K562 (cell line): ENCODE results near the gene INCA1. TPM values are rescaled to one million over a fixed set of nuclear protein-coding genes. Genes with fewer than 3 reads are reported as not detected.

ENCODE experiments used
- ATF6 ChIP-seq: sonication (generic); formaldehyde crosslinking; IDR thresholded peaks from 2 replicates; pipeline ENCODE4 v1.4.0; 2020; ENCODE audit warnings: mild to moderate bottlenecking, missing genetic modification reagents
- BRF1 ChIP-seq: IDR thresholded peaks from 3 replicates; pipeline ENCODE4 v1.6.1; 2011; ENCODE audit warnings: borderline replicate concordance, mild to moderate bottlenecking; ENCODE audit not compliant: insufficient read length; ENCODE audit errors: extremely low read depth
- CTBP1 ChIP-seq: fragments of 450-650 bp; IDR thresholded peaks from 2 replicates; pipeline ENCODE4 v1.6.1; 2016; ENCODE audit warnings: borderline replicate concordance
- NELFE ChIP-seq: IDR thresholded peaks from 2 replicates; pipeline ENCODE4 v1.6.1; 2011; ENCODE audit warnings: mild to moderate bottlenecking; ENCODE audit not compliant: insufficient read depth, insufficient read length
- PHF21A ChIP-seq: fragments of 450-650 bp; IDR thresholded peaks from 2 replicates; pipeline ENCODE4 v1.6.1; 2017; ENCODE audit warnings: low read depth, borderline replicate concordance
- PHF8 ChIP-seq: fragments of 200-600 bp; sonication (generic); IDR thresholded peaks from 2 replicates; pipeline ENCODE4 v1.6.1; 2012; ENCODE audit warnings: mixed run types, mild to moderate bottlenecking, inconsistent platforms, low read length, moderate library complexity, borderline replicate concordance
- PTBP1 ChIP-seq: fragments of 200-400 bp; formaldehyde crosslinking; IDR thresholded peaks from 2 replicates; pipeline ENCODE4 v1.6.1; 2017; ENCODE audit warnings: low read depth, low read length
- TSHZ1 ChIP-seq: fragments of 250-450 bp; sonication (Bioruptor Pico); IDR thresholded peaks from 2 replicates; pipeline ENCODE4 v1.4.0; 2020; ENCODE audit warnings: mild to moderate bottlenecking, moderate library complexity
- YY1 ChIP-seq, 3 experiments: IDR thresholded peaks; 2 replicates each; pipeline ENCODE4 v1.6.1; 2011; ENCODE audit warnings: low read length in 2 of 3, mild to moderate bottlenecking in 2 of 3, moderate library complexity in 2 of 3, borderline replicate concordance in 1 of 3, control low read depth in 1 of 3, low read depth in 1 of 3; ENCODE audit not compliant: insufficient read depth in 3 of 3, insufficient replicate concordance in 2 of 3, control insufficient read depth in 1 of 3, insufficient read length in 1 of 3; ENCODE audit errors: extremely low read depth in 1 of 3
- ZBED1 ChIP-seq: IDR thresholded peaks from 2 replicates; pipeline ENCODE4 v1.6.1; 2014
- ZNF184 ChIP-seq: sonication (generic); formaldehyde crosslinking; IDR thresholded peaks from 2 replicates; pipeline ENCODE4 v1.5.0; 2020; ENCODE audit warnings: missing genetic modification reagents
- ZNF512 ChIP-seq: IDR thresholded peaks from 2 replicates; pipeline ENCODE4 v1.6.1; 2016; ENCODE audit warnings: missing genetic modification characterization, missing compliant biosample characterization
- ZNF707 ChIP-seq: fragments of 250-450 bp; sonication (Bioruptor Pico); conservative IDR thresholded peaks from 2 replicates; pipeline ENCODE4 v1.8.0; 2022; ENCODE audit warnings: inconsistent platforms, mild to moderate bottlenecking, moderate library complexity
- polyA plus RNA-seq, 8 experiments: library from polyadenylated mRNA; depleted of rRNA in 4 of 8; stranded (reverse) in 5 of 8; unstranded in 3 of 8; fragments of >200 nt; fragmentation: Nextera tagmentation in 2 of 8; fragmentation: Illumina TruSeq in 1 of 8; extraction: Ambion mirVana in 2 of 8; extraction: Trizol in 1 of 8; gene quantifications; 2 replicates each; pipeline versions ENCODE4 v1.2.1 to v1.2.3, GENCODE V29; 2011 to 2014; ENCODE audit warnings: inconsistent platforms in 1 of 8, missing spikeins in 1 of 8
- total RNA-seq, 7 experiments: library from RNA; depleted of rRNA in 6 of 7; stranded (reverse); fragments of >200 nt in 6 of 7; fragmentation: Illumina TruSeq in 2 of 7; extraction: Trizol in 2 of 7; gene quantifications; 2 replicates each; pipeline versions ENCODE4 v1.2.1 to v1.2.3, GENCODE V29; 2011 to 2021; ENCODE audit warnings: low replicate concordance in 1 of 7
- TF ChIP-seq, protein P1 (sequence below): fragments of 250-450 bp; sonication (Bioruptor Pico); IDR thresholded peaks from 2 replicates; pipeline ENCODE4 v1.5.1; 2021; ENCODE audit warnings: mild to moderate bottlenecking

Gene INCA1
- total and polyA plus RNA-seq, 9 of the 15 experiments (the other 6 are each of a cell fraction or from before 2014, with no cell fraction given) = 0.08 to 0.50 (median 0.13) TPM; not detected in 4

- TF ChIP-seq TSHZ1 (CRISPR knock-in tag) (no peak), ZNF707 (no peak), PHF8 (peak; percentile 36; the same call in 1 of the 2 replicates), ZNF184 (no peak), BRF1 (no peak), ZNF512 (tag) (no peak), PHF21A (no peak), PTBP1 (no peak), CTBP1 (peak; percentile 32; the same call in 1 of the 2 replicates), YY1 (IDR thresholded peaks at IDR 0.05; ENCODE audit: borderline replicate concordance in 1 of 3, control insufficient read depth in 1 of 3, extremely low read depth in 1 of 3, insufficient read depth in 3 of 3, insufficient read length in 1 of 3, insufficient replicate concordance in 2 of 3, low read depth in 1 of 3, low read length in 2 of 3) (peak in 1 of 3 experiments; percentile 2), ATF6 (CRISPR knock-in tag) (no peak), ZBED1 (no peak), NELFE (no peak)
- TF ChIP-seq, protein P1, sequence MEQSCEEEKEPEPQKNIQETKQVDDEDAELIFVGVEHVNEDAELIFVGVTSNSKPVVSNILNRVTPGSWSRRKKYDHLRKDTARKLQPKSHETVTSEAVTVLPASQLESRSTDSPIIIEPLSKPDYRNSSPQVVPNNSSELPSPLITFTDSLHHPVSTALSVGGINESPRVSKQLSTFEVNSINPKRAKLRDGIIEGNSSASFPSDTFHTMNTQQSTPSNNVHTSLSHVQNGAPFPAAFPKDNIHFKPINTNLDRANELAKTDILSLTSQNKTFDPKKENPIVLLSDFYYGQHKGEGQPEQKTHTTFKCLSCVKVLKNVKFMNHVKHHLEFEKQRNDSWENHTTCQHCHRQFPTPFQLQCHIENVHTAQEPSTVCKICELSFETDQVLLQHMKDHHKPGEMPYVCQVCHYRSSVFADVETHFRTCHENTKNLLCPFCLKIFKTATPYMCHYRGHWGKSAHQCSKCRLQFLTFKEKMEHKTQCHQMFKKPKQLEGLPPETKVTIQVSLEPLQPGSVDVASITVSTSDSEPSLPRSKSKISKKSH = no peak
Observed at GRCh38 chr17:4948931-4949320, 48.4 kb downstream of the INCA1 start (continued).
